GM10847 (cell line): ENCODE results near the gene NEO1.

Experiments
- POLR2A ChIP-seq: IDR thresholded peaks from 2 replicates; pipeline ENCODE4 v1.6.1; 2011; ENCODE audit not compliant: insufficient read length; ENCODE audit errors: extremely low read depth

NEO1 gene

GRCh38 chr15:73338058-73338457 is 285.8 kb downstream of the NEO1 start:
- TF ChIP-seq POLR2A: no peak

DNA sequence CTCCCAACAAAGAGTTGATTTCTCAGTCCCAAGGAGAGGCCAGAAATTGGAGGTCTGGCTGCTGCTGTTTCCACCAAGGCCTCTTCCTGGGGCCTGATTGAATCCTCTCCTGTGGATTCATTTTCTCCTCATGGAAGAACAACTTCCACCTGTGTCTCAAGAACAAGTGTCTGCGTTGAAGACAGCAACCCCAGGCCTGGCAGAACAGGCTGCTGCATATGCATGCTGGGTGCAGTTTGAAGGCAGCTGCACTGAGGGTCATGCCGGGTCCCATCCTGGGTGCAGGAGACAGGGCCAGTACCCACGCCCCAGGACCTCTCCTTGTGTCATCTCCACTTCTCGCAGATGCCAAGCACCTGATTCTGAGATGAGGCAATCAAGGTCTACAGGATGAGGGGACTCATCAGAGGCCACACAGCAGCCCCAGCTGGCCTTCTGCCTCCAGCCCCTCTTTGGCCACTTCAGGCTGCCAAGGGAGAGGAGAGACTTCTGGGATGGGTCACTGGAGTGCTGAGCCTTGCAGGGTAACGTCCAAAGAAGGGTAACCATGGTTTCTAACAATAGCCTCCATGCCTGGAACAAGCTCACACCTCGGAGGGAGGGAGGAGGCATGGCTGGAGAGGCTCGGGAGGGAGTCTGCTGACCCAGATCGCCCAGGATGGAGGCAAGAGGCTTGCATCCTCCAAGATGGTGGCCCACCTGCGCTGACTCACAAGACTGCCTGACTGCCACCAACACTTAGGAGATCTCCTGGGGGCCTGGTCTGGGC is 286.5 kb downstream of the NEO1 start:
- no peak for TF ChIP-seq POLR2A

- no peak for TF ChIP-seq POLR2A
These were observed 288.4 kb downstream of the NEO1 start for GRCh38 chr15:73340502-73341192.

DNA sequence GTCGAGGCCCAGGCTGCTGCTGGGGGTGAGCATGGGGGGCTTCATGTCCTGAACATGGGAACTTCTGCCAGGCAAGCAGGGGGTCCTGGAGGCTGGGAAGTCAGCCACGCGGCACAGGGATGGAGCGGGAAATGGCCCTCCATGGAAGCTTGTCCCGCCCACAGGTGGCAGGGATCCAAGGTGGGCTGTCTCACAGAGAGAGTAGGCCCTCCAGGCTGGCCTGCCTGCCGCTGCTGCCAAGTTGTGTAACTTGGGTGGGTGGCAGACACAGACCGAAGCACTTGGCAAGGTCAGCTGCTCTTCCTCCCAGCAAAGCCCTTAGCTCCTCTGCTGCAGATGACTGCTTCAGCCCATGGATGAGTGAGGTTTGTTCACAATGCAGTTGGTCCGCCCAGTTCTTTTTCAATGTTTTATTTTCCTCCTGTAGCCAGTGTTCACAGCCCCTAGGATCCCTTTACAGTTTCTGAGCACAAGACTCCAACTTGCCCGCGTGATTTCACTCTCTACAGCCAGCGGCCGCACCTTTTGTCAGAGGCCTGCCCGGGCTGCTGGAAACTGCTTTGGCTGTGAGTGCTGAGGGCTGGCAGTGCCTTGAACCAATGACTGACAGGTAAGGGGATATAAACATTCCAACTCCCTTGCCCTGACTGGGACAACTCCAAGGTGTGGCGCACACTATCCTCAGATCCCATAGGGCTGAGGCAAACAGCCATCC is 289.8 kb downstream of the NEO1 start:
- TF ChIP-seq POLR2A: no peak

DNA sequence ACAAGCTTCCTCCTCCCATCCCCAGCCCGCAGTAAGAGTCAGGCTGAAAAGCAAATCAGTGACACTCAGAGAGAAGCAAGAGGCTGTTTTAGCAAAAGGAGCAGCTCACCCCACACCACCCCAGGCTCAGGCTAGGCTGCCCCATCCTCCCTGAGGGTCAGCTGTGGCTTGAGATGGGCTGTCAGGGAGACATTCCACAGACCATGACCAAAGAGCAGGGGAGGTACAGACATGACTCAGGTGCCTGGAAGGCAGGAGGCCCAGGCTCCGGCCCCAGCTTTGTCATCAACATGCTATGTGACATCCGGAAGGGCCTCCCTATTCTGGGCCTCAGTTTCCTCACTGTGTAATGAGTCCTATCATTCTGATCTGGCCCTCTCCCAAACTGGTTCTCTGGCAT is 291.8 kb downstream of the NEO1 start:
- TF ChIP-seq POLR2A: no peak

DNA sequence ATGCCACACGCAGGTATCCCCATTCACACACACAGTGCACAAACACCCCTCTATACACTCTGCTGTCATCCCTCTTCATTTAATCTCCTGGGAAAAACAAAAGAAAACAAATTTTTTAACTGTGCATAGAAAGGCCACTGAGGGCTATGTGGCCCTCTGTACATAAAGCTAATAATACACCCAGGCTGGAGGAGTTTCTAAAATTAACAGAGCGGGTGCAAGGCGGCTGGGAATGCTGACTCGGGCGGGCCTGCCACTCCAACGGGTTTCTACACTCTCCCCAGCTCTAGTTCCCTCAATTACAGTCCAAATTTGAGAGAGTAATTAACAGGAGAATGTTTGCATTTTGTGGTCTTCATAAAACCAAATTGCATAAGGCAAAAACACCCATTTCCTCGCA is 293.4 kb downstream of the NEO1 start:
- no peak for TF ChIP-seq POLR2A

DNA sequence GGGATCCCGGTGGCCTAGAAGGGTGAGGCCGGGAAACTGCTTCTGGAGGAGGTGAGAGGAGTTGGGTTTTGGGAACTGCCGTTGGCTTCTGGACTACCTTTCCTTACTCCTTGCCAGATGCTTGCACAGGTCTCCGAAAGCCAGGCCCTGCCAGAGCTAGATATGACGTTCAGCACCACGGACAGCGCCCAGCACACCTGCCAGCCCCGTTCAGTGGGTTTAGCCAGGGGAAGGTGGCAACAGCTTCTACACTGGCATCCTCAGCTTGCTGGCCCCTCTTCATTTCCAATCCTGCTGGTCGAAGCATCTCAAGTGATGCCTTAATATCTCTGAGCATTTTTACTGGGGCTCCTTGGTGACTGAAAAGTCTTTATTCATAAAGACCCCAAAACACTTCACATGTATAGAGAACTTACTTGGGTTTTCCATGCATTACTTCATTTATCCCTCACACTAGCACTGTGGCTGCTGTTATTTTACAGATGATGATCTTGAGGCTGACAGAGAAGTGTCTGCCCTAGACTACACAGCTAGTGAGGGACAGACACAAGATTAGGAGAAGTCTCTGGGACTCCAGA is 294.6 kb downstream of the NEO1 start:
- no peak for TF ChIP-seq POLR2A

- TF ChIP-seq POLR2A: no peak
These were observed 296.9 kb downstream of the NEO1 start for GRCh38 chr15:73349191-73349590.

- no peak for TF ChIP-seq POLR2A
These were observed 299.8 kb downstream of the NEO1 start for GRCh38 chr15:73352082-73352481.

- no peak for TF ChIP-seq POLR2A
These were observed 301.5 kb downstream of the NEO1 start for GRCh38 chr15:73353734-73354133.

DNA sequence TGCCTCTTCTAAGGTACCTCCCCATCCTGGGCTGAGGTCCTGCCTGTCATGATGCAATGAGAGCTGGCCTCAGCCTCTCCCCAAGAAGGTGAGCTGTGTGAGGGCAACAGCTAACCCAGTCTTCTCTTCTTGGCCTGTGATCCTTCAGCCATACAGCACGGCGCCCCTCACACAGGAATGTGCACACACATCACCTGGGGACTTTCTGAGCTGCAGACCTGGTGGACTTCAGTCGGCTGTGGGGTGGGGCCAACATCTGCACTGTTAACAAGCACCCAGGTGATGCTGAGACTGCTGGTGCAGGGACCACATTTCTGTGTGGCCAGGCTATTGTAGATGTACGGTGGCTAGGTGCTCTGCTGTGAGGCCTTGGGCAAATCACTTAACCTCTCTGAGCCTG is 302.0 kb downstream of the NEO1 start:
- no peak for TF ChIP-seq POLR2A
